Activated B cell treated with CpG ODN at 0.5 μM for 24 hours (primary cell): ENCODE measurements around the gene KRT1. TPM values are rescaled to one million over a fixed set of nuclear protein-coding genes. Genes with fewer than 3 reads are reported as not detected.

Experiments used
- ATAC-seq: fragments of 200-7000 bp; cut with Tn5 transposase; one replicate; pipeline ENCODE4 v1.10.0; 2021; ENCODE audit warnings: low read depth, mild to moderate bottlenecking, moderate library complexity
- CTCF ChIA-PET: fragments of 350-600 bp; sonication (Branson Sonifier 250); formaldehyde crosslinking; loops from one replicate; lab custom pipeline; 2021; ENCODE audit warnings: antibody characterized with exemption; lab: Charles Lee
- POLR2A ChIA-PET: fragments of 350-600 bp; sonication (Branson Sonifier 250); formaldehyde crosslinking; loops from one replicate; lab custom pipeline; 2021; ENCODE audit warnings: antibody characterized with exemption; lab: Charles Lee
- DNase-seq: peaks from one replicate; pipeline ENCODE4 v3.0.0; 2022
- H3K27ac Mint-ChIP-seq: one replicate; pipeline ENCODE4 v1.8.0; 2020; ENCODE audit warnings: mixed read lengths
- H3K27me3 Mint-ChIP-seq: one replicate; pipeline ENCODE4 v1.8.0; 2021; ENCODE audit warnings: mixed read lengths
- H3K36me3 Mint-ChIP-seq: one replicate; pipeline ENCODE4 v1.8.0; 2021; ENCODE audit warnings: low read depth, mixed read lengths
- H3K4me1 Mint-ChIP-seq: one replicate; pipeline ENCODE4 v1.8.0; 2021; ENCODE audit warnings: mixed read lengths
- H3K4me3 Mint-ChIP-seq: one replicate; pipeline ENCODE4 v1.8.0; 2020; ENCODE audit warnings: mild to moderate bottlenecking, mixed read lengths
- H3K9me3 Mint-ChIP-seq: one replicate; pipeline ENCODE4 v1.8.0; 2020; ENCODE audit warnings: mixed read lengths
- CTCF ChIP-seq: fragments of 200-600 bp; IDR thresholded peaks from one replicate; pipeline ENCODE4 v1.8.0; 2022; ENCODE audit warnings: antibody characterized with exemption, mild to moderate bottlenecking
- intact Hi-C: fragments of 100-400 bp; cut with micrococcal nuclease; formaldehyde crosslinking; loops from one replicate; pipeline ENCODE4 v1.15.1; 2024
- total RNA-seq: library from RNA; stranded (reverse); gene quantifications from 2 replicates; pipeline ENCODE4 v1.2.3, GENCODE V29; 2022

KRT1 gene
- total RNA-seq, 1 donor from 2014 or later: not detected

- DNase-seq (no peak), ATAC-seq (no peak)
- intact Hi-C loops: no loop called here
- Mint-ChIP-seq H3K27ac (no peak overlapping the region), H3K27me3 (peaks cover 24% of the 10 kb centered on the region), H3K36me3 (no peaks in the 10 kb centered on the region), H3K4me1 (no peaks in the 10 kb centered on the region), H3K9me3 (no peaks in the 10 kb centered on the region), H3K4me3 (no peak overlapping the region)
- ChIA-PET POLR2A (no interaction called here), CTCF (no interaction called here)
- no peak for TF ChIP-seq CTCF
These were observed 4.2 kb upstream of the KRT1 start for GRCh38 chr12:52684431-52684830.

GRCh38 chr12:52683575-52684300 lies 3.5 kb upstream of the KRT1 start:
- CTCF ChIA-PET: no interaction called here
- peaks cover 23% of the 10 kb centered on the region for H3K27me3 Mint-ChIP-seq

GRCh38 chr12:52682938-52683574 lies 2.8 kb upstream of the KRT1 start:
- ChIA-PET POLR2A (no interaction called here), CTCF (no interaction called here)
- intact Hi-C loops: no loop called here
- Mint-ChIP-seq H3K4me3 (no peak overlapping the region), H3K27me3 (peaks cover 17% of the 10 kb centered on the region), H3K4me1 (no peaks in the 10 kb centered on the region), H3K27ac (no peak overlapping the region), H3K9me3 (no peaks in the 10 kb centered on the region), H3K36me3 (no peaks in the 10 kb centered on the region)
- DNase-seq (no peak), ATAC-seq (no peak)
- TF ChIP-seq CTCF: no peak

More at GRCh38 chr12:52683575-52684300, 3.5 kb upstream of the KRT1 start:
- ATAC-seq (no peak), DNase-seq (no peak)
- Mint-ChIP-seq H3K4me3 (no peak overlapping the region), H3K36me3 (no peaks in the 10 kb centered on the region), H3K9me3 (no peaks in the 10 kb centered on the region), H3K27ac (no peak overlapping the region), H3K4me1 (no peaks in the 10 kb centered on the region)
- TF ChIP-seq CTCF: no peak
- POLR2A ChIA-PET: no interaction called here
- intact Hi-C loops: no loop called here

DNA sequence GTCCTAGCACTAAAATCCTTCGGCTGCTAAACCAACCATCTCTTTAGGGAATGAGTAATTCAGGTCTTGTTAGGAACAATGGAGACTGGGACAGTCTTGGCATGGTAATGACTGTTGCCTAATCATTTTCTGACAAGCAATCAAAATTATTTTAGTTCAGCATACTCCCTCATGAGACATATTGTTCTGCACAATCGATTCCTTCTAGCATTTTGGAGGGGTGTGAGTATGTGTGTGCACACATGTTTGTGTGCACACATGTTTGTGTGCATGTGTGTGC lies 2.1 kb upstream of the KRT1 start:
- H3K27ac Mint-ChIP-seq: no peak overlapping the region
- no peak for ATAC-seq
- H3K27me3 Mint-ChIP-seq: peaks cover 12% of the 10 kb centered on the region
- no peak overlapping the region for H3K4me3 Mint-ChIP-seq
- H3K9me3 Mint-ChIP-seq: no peaks in the 10 kb centered on the region
- POLR2A ChIA-PET: no interaction called here
- intact Hi-C loops: no loop called here
- TF ChIP-seq CTCF: no peak
- no peaks in the 10 kb centered on the region for H3K4me1 Mint-ChIP-seq
- CTCF ChIA-PET: no interaction called here
- H3K36me3 Mint-ChIP-seq: no peaks in the 10 kb centered on the region
- no peak for DNase-seq

GRCh38 chr12:52681526-52682380 lies 1.5 kb upstream of the KRT1 start:
- Mint-ChIP-seq H3K4me3 (no peak overlapping the region), H3K27ac (no peak overlapping the region), H3K36me3 (no peaks in the 10 kb centered on the region), H3K9me3 (no peaks in the 10 kb centered on the region), H3K4me1 (no peaks in the 10 kb centered on the region), H3K27me3 (peaks cover 12% of the 10 kb centered on the region)
- intact Hi-C loops: no loop called here
- TF ChIP-seq CTCF: no peak
- ATAC-seq (no peak), DNase-seq (no peak)
- ChIA-PET CTCF (no interaction called here), POLR2A (no interaction called here)
